H1 (cell line): Measurements from ENCODE around the gene PTGES3L. TPM values are rescaled to one million over a fixed set of nuclear protein-coding genes. Genes with fewer than 3 reads are reported as not detected.
A peak's percentile ranks its signal among the peaks of the same experiment; 100 is the strongest.

Experiments used
- BACH1 ChIP-seq: IDR thresholded peaks from 2 replicates; pipeline ENCODE4 v1.6.1; 2012; ENCODE audit warnings: low read length, improper control_type of control experiment
- CEBPB ChIP-seq: IDR thresholded peaks from 2 replicates; pipeline ENCODE4 v1.6.1; 2012; ENCODE audit warnings: low read depth, low read length
- CHD2 ChIP-seq: IDR thresholded peaks from 2 replicates; pipeline ENCODE4 v1.6.1; 2012; ENCODE audit warnings: low read length, improper control_type of control experiment
- EGR1 ChIP-seq: IDR thresholded peaks from 2 replicates; pipeline ENCODE4 v1.6.1; 2011; ENCODE audit warnings: low read depth, low read length, borderline replicate concordance
- EP300 ChIP-seq, 2 experiments: IDR thresholded peaks; 1 replicate in 1 of 2; 2 replicates in 1 of 2; pipeline ENCODE4 v1.6.1; 2011 to 2012; ENCODE audit warnings: low read depth in 2 of 2, low read length in 2 of 2, mild to moderate bottlenecking in 2 of 2, borderline replicate concordance in 1 of 2, inconsistent platforms in 1 of 2, moderate library complexity in 1 of 2
- FOSL1 ChIP-seq: IDR thresholded peaks from 2 replicates; pipeline ENCODE4 v1.6.1; 2011; ENCODE audit warnings: mild to moderate bottlenecking, low read depth, low read length, moderate library complexity; ENCODE audit not compliant: insufficient read depth
- KDM1A ChIP-seq: fragments of 200-600, 300-600 bp; sonication (generic); IDR thresholded peaks from 2 replicates; pipeline ENCODE4 v1.7.1; 2016; ENCODE audit warnings: mild to moderate bottlenecking, low read length, borderline replicate concordance
- KDM4A ChIP-seq: IDR thresholded peaks from one replicate; pipeline ENCODE4 v1.7.1; 2012; ENCODE audit warnings: low read depth, mild to moderate bottlenecking, moderate library complexity, low read length, inconsistent platforms; ENCODE audit not compliant: severe bottlenecking
- KDM5A ChIP-seq: fragments of 200-600 bp; IDR thresholded peaks from 2 replicates; pipeline ENCODE4 v1.7.1; 2012; ENCODE audit warnings: mild to moderate bottlenecking, low read length, inconsistent platforms, mixed read lengths
- NRF1 ChIP-seq: IDR thresholded peaks from 2 replicates; pipeline ENCODE4 v1.6.1; 2011; ENCODE audit warnings: mild to moderate bottlenecking, low read depth, low read length, improper control_type of control experiment
- POLR2A ChIP-seq, 2 experiments: IDR thresholded peaks; 1 replicate in 1 of 2; 2 replicates in 1 of 2; pipeline ENCODE4 v1.6.1; 2011; ENCODE audit warnings: low read depth in 2 of 2, low read length in 2 of 2, mild to moderate bottlenecking in 2 of 2; ENCODE audit errors: control extremely low read depth in 1 of 2
- POLR2AphosphoS5 ChIP-seq: IDR thresholded peaks from 2 replicates; pipeline ENCODE4 v1.6.1; 2011; ENCODE audit warnings: low read depth, low read length
- POU5F1 ChIP-seq: IDR thresholded peaks from 2 replicates; pipeline ENCODE4 v1.6.1; 2011; ENCODE audit warnings: low read depth, mild to moderate bottlenecking, low read length, moderate library complexity
- RAD21 ChIP-seq, 2 experiments: IDR thresholded peaks in 1 of 2; conservative IDR thresholded peaks in 1 of 2; 2 replicates each; pipeline ENCODE4 v1.6.1; 2011; ENCODE audit warnings: low read depth in 2 of 2, low read length in 2 of 2, improper control_type of control experiment in 1 of 2, inconsistent platforms in 1 of 2, mild to moderate bottlenecking in 1 of 2, moderate library complexity in 1 of 2
- SP4 ChIP-seq: IDR thresholded peaks from 2 replicates; pipeline ENCODE4 v1.6.1; 2012; ENCODE audit warnings: low read length, inconsistent platforms
- TAF1 ChIP-seq: IDR thresholded peaks from 2 replicates; pipeline ENCODE4 v1.6.1; 2011; ENCODE audit warnings: mild to moderate bottlenecking, low read depth, low read length
- TAF7 ChIP-seq: optimal IDR thresholded peaks from 2 replicates; pipeline ENCODE3; 2011; ENCODE audit warnings: low read depth, mild to moderate bottlenecking, inconsistent platforms, low read length, moderate library complexity, borderline replicate concordance
- TBP ChIP-seq: IDR thresholded peaks from 2 replicates; pipeline ENCODE4 v1.6.1; 2011; ENCODE audit warnings: low read depth, low read length, improper control_type of control experiment
- polyA plus RNA-seq, 7 experiments: library from polyadenylated mRNA; depleted of rRNA in 3 of 7; stranded (reverse) in 5 of 7; unstranded in 2 of 7; fragments of >200 nt in 5 of 7; fragments of 200-250 nt in 2 of 7; gene quantifications; 1 replicate in 5 of 7; 2 replicates in 1 of 7; 4 replicates in 1 of 7; pipeline versions ENCODE4 v1.2.1 to v1.2.3, GENCODE V29; 2011 to 2013; ENCODE audit warnings: missing spikeins in 2 of 7, mixed read lengths in 2 of 7
- total RNA-seq: library from RNA; stranded (reverse); fragmentation: NEBNext Ultra II Directional; extraction: Animal tissue kit (Norgen Biotek cat#: 25700); gene quantifications from 2 replicates; pipeline ENCODE4 v1.2.1, GENCODE V29; 2021

The PTGES3L gene
- total and polyA plus RNA-seq, 2 of the 8 experiments (the other 6 are each of a cell fraction or from before 2014, with no cell fraction given): 3.0 to 3.6 TPM

GRCh38 chr17:42928714-42929496, 51.0 kb downstream of the PTGES3L start (continued):
- TF ChIP-seq POLR2AphosphoS5: no peak
- no peak for TF ChIP-seq KDM5A
- TF ChIP-seq FOSL1: no peak
- TF ChIP-seq BACH1: peak; percentile 94
- no peak for TF ChIP-seq NRF1
- no peak for TF ChIP-seq KDM4A
- no peak for TF ChIP-seq KDM1A
- TF ChIP-seq POLR2A (IDR thresholded peaks at IDR 0.05; ENCODE audit: control extremely low read depth in 1 of 2, low read depth in 2 of 2, low read length in 2 of 2): peak in 1 of 2 experiments; percentile 34; a peak in 1 of 3 replicates
- no peak for TF ChIP-seq POU5F1
- TF ChIP-seq CEBPB: no peak
- no peak for TF ChIP-seq TAF7
- no peak for TF ChIP-seq CHD2
- no peak for TF ChIP-seq EGR1
- no peak for TF ChIP-seq TBP
- peak; percentile 72 to 76 for TF ChIP-seq RAD21 (IDR thresholded peaks at IDR 0.05 in 1 of 2, conservative IDR thresholded peaks at IDR 0.05 in 1 of 2; ENCODE audit: low read depth in 2 of 2, low read length in 2 of 2)
- TF ChIP-seq EP300 (IDR thresholded peaks at IDR 0.05; ENCODE audit: borderline replicate concordance in 1 of 2, low read depth in 2 of 2, low read length in 2 of 2): no peak
- TF ChIP-seq SP4: no peak
- TF ChIP-seq TAF1: 0 out of 2 replicates have a peak, but pooled peaks have one; percentile 23
